Neural cell (in vitro differentiated cells): ENCODE data around the gene CHORDC1. TPM values are rescaled to one million over a fixed set of nuclear protein-coding genes. Genes with fewer than 3 reads are reported as not detected.

Source experiments
- H2AFZ ChIP-seq: fragments of 200-600, 300-800 bp; sonication (generic), shearing (Covaris generic); 2 replicates; pipeline ENCODE4 v1.6.0; 2014; ENCODE audit warnings: low read depth, mild to moderate bottlenecking, antibody characterized with exemption, low read length, moderate library complexity
- H3F3A ChIP-seq: fragments of 200-600 bp; shearing (Covaris generic); 2 replicates; pipeline ENCODE4 v1.6.1; 2016; ENCODE audit warnings: mild to moderate bottlenecking, moderate library complexity, mixed read lengths, antibody characterized with exemption, low read length; ENCODE audit not compliant: insufficient read depth, poor library complexity, severe bottlenecking
- H3K27ac ChIP-seq: fragments of 200-600, 300-800 bp; sonication (generic), shearing (Covaris generic); 2 replicates; pipeline ENCODE4 v1.5.1; 2014; ENCODE audit warnings: mild to moderate bottlenecking, low read length, moderate library complexity
- H3K27me3 ChIP-seq: fragments of 300-800, 200-600 bp; sonication (generic), shearing (Covaris generic); 2 replicates; pipeline ENCODE4 v1.6.0; 2014; ENCODE audit warnings: mild to moderate bottlenecking, low read depth, low read length, moderate library complexity; ENCODE audit not compliant: insufficient read depth
- H3K36me3 ChIP-seq: fragments of 300-800, 200-600 bp; sonication (generic), shearing (Covaris generic); 2 replicates; pipeline ENCODE4 v1.5.1; 2014; ENCODE audit warnings: mild to moderate bottlenecking, antibody characterized with exemption, low read length, moderate library complexity; ENCODE audit not compliant: insufficient read depth
- H3K4me2 ChIP-seq: fragments of 300-800, 200-600 bp; sonication (generic), shearing (Covaris generic); 2 replicates; pipeline ENCODE4 v1.6.0; 2014; ENCODE audit warnings: mild to moderate bottlenecking, low read length
- H3K4me3 ChIP-seq: fragments of 300-800, 200-600 bp; sonication (generic), shearing (Covaris generic); 2 replicates; pipeline ENCODE4 v1.5.1; 2014; ENCODE audit warnings: mild to moderate bottlenecking, low read length, moderate library complexity
- H3K79me2 ChIP-seq: fragments of 200-600 bp; shearing (Covaris generic); replicated peaks from 2 replicates; pipeline ENCODE4 v1.6.0; 2014; ENCODE audit warnings: mild to moderate bottlenecking, low read length, moderate library complexity; ENCODE audit not compliant: insufficient read depth
- H3K9ac ChIP-seq: fragments of 300-800, 200-600 bp; sonication (generic), shearing (Covaris generic); 2 replicates; pipeline ENCODE4 v1.6.1; 2016; ENCODE audit warnings: mild to moderate bottlenecking, low read length, mixed read lengths
- H3K9me2 ChIP-seq: fragments of 200-600 bp; shearing (Covaris generic); 2 replicates; pipeline ENCODE4 v1.6.1; 2016; ENCODE audit warnings: mild to moderate bottlenecking, low read length, mixed read lengths; ENCODE audit not compliant: insufficient read depth
- H3K9me3 ChIP-seq: fragments of 200-600, 300-800 bp; sonication (generic), shearing (Covaris generic); 2 replicates; pipeline ENCODE4 v1.6.1; 2016; ENCODE audit warnings: mild to moderate bottlenecking, mixed run types, low read length, moderate library complexity, mixed read lengths
- H4K20me1 ChIP-seq: fragments of 200-600 bp; shearing (Covaris generic); 2 replicates; pipeline ENCODE4 v1.6.1; 2016; ENCODE audit warnings: mild to moderate bottlenecking, mixed run types; ENCODE audit not compliant: insufficient read depth
- EP300 ChIP-seq: fragments of 450-650 bp; conservative IDR thresholded peaks from 2 replicates; pipeline ENCODE4 v1.6.1; 2014; ENCODE audit warnings: antibody characterized with exemption, mild to moderate bottlenecking, moderate library complexity; ENCODE audit not compliant: poor library complexity, severe bottlenecking
- EZH2 ChIP-seq: fragments of 200-600, 300-800 bp; shearing (Covaris generic), sonication (generic); IDR thresholded peaks from 2 replicates; pipeline ENCODE4 v1.6.1; 2014; ENCODE audit warnings: antibody characterized with exemption, low read length, borderline replicate concordance, mild to moderate bottlenecking; ENCODE audit not compliant: insufficient read depth, poor library complexity, severe bottlenecking
- MXI1 ChIP-seq: fragments of 450-650 bp; conservative IDR thresholded peaks from 2 replicates; pipeline ENCODE4 v1.6.1; 2014; ENCODE audit warnings: antibody characterized with exemption, mild to moderate bottlenecking; ENCODE audit not compliant: poor library complexity, severe bottlenecking
- POLR2AphosphoS5 ChIP-seq: IDR thresholded peaks from 2 replicates; pipeline ENCODE4 v1.6.1; 2012
- RAD21 ChIP-seq: fragments of 450-650 bp; conservative IDR thresholded peaks from 2 replicates; pipeline ENCODE4 v1.6.1; 2014; ENCODE audit warnings: antibody characterized with exemption, mild to moderate bottlenecking, moderate library complexity
- SMC3 ChIP-seq: fragments of 450-650 bp; conservative IDR thresholded peaks from 2 replicates; pipeline ENCODE4 v1.6.1; 2014; ENCODE audit warnings: antibody characterized with exemption, mild to moderate bottlenecking, moderate library complexity; ENCODE audit not compliant: poor library complexity
- TAF1 ChIP-seq: IDR thresholded peaks from 2 replicates; pipeline ENCODE4 v1.6.1; 2012; ENCODE audit warnings: low read depth
- polyA plus RNA-seq: library from polyadenylated mRNA; depleted of rRNA; stranded (reverse); fragments of >200 nt; gene quantifications from 2 replicates; pipeline ENCODE4 v1.2.3, GENCODE V29; 2014
- TF ChIP-seq, protein P1 (sequence below): IDR thresholded peaks from 2 replicates; pipeline ENCODE4 v1.6.1; 2012; ENCODE audit warnings: borderline replicate concordance
- TF ChIP-seq, protein P2 (sequence below): fragments of 450-650 bp; IDR thresholded peaks from 2 replicates; pipeline ENCODE4 v1.5.1; 2014; ENCODE audit warnings: antibody characterized with exemption, mild to moderate bottlenecking, moderate library complexity; ENCODE audit not compliant: poor library complexity, severe bottlenecking

CHORDC1 gene
- polyA plus RNA-seq, 1 donor from 2014 or later = 63.9 TPM

DNA sequence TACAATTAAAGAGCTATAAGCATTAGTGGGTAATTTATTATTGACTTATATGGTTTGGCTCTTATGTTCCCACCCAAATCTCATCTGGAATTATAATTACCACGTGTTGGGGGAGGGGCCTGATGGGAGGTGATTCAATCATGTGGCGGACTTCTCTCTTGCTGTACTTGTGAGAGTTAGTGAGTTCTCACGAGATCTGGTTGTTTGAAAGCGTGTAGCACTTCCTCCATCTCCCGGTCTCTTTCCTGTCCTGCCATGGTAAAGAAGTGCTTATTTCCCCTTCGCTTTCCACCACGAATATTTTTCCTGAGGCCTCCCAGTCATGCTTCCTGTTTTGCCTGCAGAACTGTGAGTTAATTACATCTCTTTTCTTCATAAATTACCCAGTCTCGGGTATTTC lies 28.1 kb upstream of the CHORDC1 start:
- Histone ChIP-seq H3K79me2 (no peaks in the 10 kb centered on the region), H3K4me2 (no peak overlapping the region), H3F3A (no peaks in the 10 kb centered on the region), H3K9me2 (no peaks in the 10 kb centered on the region), H3K27ac (no peak overlapping the region), H3K4me3 (no peak overlapping the region), H3K36me3 (no peaks in the 10 kb centered on the region), H3K9me3 (no peaks in the 10 kb centered on the region), H4K20me1 (no peaks in the 10 kb centered on the region), H2AFZ (no peak overlapping the region), H3K9ac (no peak overlapping the region), H3K27me3 (no peaks in the 10 kb centered on the region)
- TF ChIP-seq, protein P1, sequence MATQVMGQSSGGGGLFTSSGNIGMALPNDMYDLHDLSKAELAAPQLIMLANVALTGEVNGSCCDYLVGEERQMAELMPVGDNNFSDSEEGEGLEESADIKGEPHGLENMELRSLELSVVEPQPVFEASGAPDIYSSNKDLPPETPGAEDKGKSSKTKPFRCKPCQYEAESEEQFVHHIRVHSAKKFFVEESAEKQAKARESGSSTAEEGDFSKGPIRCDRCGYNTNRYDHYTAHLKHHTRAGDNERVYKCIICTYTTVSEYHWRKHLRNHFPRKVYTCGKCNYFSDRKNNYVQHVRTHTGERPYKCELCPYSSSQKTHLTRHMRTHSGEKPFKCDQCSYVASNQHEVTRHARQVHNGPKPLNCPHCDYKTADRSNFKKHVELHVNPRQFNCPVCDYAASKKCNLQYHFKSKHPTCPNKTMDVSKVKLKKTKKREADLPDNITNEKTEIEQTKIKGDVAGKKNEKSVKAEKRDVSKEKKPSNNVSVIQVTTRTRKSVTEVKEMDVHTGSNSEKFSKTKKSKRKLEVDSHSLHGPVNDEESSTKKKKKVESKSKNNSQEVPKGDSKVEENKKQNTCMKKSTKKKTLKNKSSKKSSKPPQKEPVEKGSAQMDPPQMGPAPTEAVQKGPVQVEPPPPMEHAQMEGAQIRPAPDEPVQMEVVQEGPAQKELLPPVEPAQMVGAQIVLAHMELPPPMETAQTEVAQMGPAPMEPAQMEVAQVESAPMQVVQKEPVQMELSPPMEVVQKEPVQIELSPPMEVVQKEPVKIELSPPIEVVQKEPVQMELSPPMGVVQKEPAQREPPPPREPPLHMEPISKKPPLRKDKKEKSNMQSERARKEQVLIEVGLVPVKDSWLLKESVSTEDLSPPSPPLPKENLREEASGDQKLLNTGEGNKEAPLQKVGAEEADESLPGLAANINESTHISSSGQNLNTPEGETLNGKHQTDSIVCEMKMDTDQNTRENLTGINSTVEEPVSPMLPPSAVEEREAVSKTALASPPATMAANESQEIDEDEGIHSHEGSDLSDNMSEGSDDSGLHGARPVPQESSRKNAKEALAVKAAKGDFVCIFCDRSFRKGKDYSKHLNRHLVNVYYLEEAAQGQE = no peak
- TF ChIP-seq MXI1 = no peak

DNA sequence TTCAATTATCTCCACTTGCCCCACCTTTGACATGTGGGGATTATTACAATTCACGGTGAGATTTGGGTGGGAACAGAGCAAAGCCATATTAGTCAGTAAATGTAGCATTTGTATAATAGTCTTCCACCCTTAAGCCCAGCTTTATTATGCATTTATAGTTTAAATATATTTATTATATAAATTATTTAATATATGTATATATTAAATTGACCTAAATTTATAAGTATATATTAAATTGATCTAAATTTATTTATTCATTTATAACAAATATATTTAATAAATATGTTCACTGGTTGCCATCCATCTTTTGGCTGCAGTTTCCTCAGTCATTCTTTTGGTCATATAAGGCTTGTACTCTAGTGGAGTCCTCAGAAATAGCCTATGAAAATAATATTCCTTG lies 23.6 kb upstream of the CHORDC1 start:
- no peaks in the 10 kb centered on the region for H3K27me3 ChIP-seq
- H3K9me3 ChIP-seq = no peaks in the 10 kb centered on the region
- no peak overlapping the region for H3K4me3 ChIP-seq
- H3F3A ChIP-seq = no peaks in the 10 kb centered on the region
- no peak overlapping the region for H3K27ac ChIP-seq
- no peak overlapping the region for H3K4me2 ChIP-seq
- H4K20me1 ChIP-seq = no peaks in the 10 kb centered on the region
- TF ChIP-seq RAD21 (no peak), MXI1 (no peak), EZH2 (no peak), SMC3 (no peak), POLR2AphosphoS5 (no peak)
- TF ChIP-seq, protein P2, sequence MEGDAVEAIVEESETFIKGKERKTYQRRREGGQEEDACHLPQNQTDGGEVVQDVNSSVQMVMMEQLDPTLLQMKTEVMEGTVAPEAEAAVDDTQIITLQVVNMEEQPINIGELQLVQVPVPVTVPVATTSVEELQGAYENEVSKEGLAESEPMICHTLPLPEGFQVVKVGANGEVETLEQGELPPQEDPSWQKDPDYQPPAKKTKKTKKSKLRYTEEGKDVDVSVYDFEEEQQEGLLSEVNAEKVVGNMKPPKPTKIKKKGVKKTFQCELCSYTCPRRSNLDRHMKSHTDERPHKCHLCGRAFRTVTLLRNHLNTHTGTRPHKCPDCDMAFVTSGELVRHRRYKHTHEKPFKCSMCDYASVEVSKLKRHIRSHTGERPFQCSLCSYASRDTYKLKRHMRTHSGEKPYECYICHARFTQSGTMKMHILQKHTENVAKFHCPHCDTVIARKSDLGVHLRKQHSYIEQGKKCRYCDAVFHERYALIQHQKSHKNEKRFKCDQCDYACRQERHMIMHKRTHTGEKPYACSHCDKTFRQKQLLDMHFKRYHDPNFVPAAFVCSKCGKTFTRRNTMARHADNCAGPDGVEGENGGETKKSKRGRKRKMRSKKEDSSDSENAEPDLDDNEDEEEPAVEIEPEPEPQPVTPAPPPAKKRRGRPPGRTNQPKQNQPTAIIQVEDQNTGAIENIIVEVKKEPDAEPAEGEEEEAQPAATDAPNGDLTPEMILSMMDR = no peak
- H3K79me2 ChIP-seq = no peaks in the 10 kb centered on the region
- no peak overlapping the region for H3K9ac ChIP-seq
- no peaks in the 10 kb centered on the region for H3K9me2 ChIP-seq
- no peak overlapping the region for H2AFZ ChIP-seq
- H3K36me3 ChIP-seq = no peaks in the 10 kb centered on the region

DNA sequence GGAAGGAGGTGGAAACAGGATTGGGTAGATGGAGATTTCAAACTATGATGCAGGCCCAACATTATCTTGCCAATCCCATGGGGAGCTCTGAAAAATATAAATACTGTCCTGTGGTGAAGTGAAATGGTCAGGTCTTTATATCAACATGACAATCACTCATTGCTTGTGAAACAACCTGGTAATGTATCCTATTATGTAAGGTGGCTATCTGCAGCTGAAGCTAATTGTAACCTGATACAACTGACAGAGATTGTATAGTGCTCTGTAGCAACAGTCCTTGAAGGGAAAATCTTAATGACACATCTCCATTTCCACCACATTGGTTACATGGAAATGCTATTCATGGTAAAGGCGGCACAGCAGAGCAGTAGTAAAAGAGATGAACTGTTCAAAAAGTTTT lies 20.7 kb upstream of the CHORDC1 start:
- TF ChIP-seq TAF1 (no peak), MXI1 (no peak), EZH2 (no peak), POLR2AphosphoS5 (no peak), SMC3 (no peak), RAD21 (no peak), EP300 (no peak)
- TF ChIP-seq, protein P1 = no peak
- TF ChIP-seq, protein P2 = no peak
- Histone ChIP-seq H3K4me2 (no peak overlapping the region), H3K79me2 (no peaks in the 10 kb centered on the region), H3K9me3 (no peaks in the 10 kb centered on the region), H2AFZ (no peak overlapping the region), H4K20me1 (no peaks in the 10 kb centered on the region), H3K36me3 (no peaks in the 10 kb centered on the region), H3K4me3 (no peak overlapping the region), H3K27me3 (no peaks in the 10 kb centered on the region), H3K27ac (no peak overlapping the region), H3F3A (no peaks in the 10 kb centered on the region), H3K9me2 (no peaks in the 10 kb centered on the region), H3K9ac (no peak overlapping the region)
